GM04504 (cell line): ENCODE results near the gene PDE6G.
A peak's percentile ranks its signal among the peaks of the same experiment; 100 is the strongest.
"Not testable (repeated sequence)": the region's sequence is repeated elsewhere in the genome, so short reads cannot be mapped to it uniquely, and the experiment has no call there.

ENCODE experiments used
- DNase-seq: peaks from one replicate; pipeline ENCODE4 v3.0.0-alpha.2; 2012; ENCODE audit warnings: low read depth

PDE6G gene

DNA sequence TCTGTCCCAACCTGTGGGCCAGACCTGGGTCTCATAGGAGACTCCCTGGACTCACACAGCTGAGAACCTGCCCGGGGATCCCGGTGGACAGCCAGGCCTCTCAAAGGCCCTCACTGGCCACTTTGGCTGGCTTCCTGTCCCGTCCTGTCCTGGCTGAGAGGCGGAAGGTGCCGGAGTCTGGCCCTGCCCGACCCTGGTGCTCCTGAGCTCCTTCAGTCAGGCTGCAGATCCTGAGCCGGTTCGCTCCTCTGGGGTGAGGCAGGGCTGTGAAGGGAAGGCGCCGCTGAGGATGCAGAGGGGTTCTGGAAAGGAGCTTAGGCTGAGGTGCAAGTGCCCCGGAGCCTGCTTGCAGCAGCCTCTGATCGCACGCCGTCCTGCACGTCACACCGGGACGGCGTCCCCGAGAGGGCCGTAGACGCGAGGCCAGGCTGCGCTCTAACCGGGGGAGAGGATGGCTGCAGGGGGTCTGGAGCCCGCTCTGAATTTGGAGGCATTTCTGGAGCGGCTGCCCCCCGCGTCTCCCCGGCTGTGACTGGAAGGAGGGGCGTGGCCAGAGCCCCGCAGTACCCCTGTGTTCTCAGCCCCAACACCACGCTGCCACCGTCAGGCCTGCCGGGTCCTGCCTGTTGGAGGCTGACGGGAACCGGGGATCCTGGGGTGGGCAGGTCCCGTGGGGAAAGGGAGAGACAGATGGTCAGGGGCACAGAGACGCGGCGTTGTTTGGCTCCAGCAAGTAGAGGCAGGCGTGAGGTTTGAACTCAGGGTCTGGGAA, 31.6 kb upstream of the PDE6G start:
- no peak for DNase-seq

DNA sequence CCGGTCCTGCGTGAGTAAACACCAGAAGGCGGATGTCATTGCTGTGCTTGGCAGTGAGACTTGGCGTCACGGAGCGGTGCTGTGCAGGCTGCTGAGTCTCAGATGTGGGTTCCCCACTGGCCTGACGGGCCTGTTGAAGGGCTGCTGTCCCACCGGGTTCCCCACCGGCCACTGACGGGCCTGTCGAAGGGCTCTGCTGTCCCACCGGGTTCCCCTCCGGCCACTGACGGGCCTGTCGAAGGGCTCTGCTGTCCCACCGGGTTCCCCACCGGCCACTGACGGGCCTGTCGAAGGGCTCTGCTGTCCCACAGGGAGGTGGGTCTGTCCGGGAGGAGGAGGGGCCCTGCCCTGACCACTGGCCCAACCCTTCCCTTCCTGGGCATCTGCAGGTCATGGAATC, 30.3 kb upstream of the PDE6G start:
- DNase-seq, result no peak

DNA sequence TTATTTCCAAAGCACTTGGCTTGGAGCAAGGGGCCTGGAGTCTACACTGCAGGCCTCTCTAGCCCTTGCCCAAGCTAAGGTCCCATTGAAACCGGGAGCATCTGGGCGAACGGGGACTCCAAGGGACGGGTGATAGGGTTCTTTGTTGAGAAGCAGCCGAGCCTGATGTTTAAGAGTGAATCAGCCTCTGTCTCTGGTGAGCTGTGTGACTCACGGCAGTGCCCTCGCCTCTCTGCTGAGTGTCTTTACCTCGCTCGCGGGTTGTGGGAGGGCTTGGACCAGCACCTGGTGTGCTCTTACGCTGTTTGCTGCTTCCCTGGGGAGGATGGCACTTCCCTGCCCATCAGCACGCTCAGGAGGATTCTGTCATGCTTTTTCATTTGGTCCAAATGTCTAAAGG, 28.8 kb upstream of the PDE6G start:
- peak; percentile 45 for DNase-seq

DNA sequence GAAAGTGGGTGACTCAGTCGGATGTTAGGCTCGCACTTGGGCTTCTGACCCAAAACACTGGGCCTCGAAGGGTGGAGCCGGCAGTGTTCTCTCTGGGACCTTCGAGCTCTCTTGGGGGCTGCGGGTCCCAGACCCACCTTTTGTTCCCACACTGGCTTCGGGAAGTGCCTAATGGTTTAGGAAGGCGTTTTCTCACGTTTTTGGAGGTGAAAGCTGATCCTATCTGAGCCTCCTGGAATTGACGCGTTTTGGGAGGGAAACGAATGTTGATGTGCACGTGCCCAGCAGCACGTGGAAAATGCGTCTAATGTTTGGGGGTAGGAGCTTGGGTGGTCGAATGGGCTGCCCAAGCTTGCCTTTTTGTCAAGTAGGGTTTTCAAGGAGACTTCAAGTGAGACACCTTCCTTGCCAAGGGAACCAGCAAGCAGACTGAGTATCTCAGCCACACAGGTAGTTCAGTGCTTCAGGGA, 28.1 kb upstream of the PDE6G start:
- no peak for DNase-seq

DNA sequence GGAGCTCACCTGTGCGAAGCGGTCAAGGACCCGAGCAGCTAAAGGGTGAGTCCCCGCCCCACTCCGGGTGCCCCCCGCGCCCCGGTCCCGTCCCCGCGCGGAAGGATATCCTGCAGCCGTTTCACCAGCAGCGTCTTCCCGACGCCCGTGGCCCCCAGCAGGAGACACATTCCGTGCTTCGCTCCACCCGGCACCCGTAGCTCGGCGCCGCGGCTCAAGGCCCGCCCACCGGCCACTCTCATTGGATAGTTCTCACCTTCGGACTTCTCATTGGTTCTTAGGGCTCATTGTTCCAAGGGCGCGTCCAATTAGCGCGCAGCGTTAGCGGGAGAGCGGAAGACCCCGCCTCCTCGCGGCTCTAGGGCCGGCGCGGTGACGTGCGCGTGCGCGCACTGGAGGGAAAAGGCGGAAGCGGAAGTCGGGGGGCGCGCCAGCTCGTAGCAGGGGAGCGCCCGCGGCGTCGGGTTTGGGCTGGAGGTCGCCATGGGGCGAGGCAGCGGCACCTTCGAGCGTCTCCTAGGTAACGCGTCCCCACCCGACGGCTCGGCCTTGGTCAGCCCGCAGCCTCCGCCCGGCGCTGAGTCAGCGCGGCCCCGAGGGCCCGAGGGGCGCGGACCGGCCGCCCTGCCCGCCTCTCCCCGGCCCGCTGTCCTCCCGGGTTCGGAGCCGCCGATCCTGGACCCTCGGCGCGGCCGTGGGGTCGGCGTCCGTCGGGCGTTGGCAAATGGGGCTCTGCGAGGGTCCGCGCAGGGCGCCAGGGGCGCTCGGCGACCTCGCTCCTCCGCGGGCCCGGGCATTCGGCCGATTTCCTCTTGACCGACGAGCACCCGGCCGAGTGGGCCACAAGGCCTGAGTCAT, 27.5 kb upstream of the PDE6G start, which contains the start of the genes ARL16 and HGS:
TSS of gene ARL16 (minus strand) at position 214 of the 858 bp plus-strand sequence. CDS start at position 170, 44 bp downstream.
TSS of gene HGS (plus strand) at position 428 of the 858 bp plus-strand sequence. CDS start at position 484, 56 bp downstream.
- DNase-seq, result peak; percentile 98

DNA sequence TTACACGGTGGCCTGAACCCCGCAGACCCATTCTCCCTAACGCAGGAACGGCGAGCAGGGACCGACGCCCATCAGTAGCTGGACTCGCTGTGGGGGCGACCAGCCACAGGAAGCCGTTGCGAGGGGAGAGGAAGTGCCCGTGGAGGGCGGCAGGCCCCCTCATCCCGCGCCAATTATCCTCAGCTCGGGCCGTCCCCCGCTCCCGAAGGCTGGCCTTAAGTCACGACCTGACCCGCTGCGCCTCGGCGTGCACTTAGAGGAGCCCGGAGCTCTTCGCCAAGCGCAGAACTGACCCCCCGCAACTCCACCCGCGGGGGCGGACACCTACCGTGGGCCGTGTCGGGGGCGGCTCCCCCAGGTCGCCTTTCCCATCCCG, 26.9 kb upstream of the PDE6G start:
- no peak for DNase-seq

DNA sequence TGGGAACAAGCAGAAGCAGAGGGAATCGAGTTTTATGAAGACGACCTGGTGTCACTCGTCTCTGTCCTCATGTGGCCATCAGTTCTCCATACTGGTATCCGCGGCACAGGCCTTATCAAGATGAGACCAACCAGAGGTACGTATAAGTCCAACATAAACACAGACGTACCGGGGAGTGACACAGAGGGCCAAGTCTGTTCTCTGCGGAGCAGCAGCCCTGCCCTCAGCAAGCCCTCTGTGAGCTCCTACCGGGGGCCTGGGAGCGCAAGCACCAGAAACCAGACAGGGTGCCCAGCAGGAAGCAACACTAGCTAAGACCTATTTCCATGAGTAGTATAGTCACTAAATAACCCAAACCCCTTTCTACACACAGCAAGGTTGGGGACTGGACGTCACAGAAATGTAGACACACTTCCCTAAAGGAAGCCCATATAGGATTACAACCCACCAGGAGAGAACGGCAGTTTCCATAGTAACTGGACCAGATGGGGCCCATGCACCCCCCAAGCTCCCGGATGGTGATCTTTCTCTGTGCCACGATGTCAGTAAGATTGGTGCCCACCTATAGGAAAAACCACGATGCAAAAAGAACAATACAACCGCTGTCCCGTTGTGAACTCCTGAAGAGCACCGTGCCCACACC, 26.3 kb upstream of the PDE6G start:
- no peak for DNase-seq

DNA sequence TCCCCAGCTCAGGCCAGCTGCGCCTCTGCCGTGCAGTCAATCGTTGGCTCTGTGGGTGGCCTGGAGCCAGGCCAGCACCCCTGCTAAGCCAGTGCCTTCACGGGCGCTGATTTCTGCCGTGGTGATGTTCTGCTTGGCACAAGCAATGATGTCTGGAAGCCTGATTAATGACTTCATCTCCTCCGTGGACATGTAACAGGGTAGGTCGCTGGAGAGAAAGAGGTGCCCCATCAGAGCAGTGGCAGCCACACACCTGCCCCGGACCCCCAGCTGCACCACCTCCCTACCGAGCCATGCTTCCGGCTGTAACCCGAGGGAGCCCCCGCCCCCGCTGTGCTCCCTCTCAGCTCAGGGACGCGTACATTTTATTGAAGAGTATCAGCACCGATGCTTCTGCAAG, 25.3 kb upstream of the PDE6G start:
- no peak for DNase-seq

DNA sequence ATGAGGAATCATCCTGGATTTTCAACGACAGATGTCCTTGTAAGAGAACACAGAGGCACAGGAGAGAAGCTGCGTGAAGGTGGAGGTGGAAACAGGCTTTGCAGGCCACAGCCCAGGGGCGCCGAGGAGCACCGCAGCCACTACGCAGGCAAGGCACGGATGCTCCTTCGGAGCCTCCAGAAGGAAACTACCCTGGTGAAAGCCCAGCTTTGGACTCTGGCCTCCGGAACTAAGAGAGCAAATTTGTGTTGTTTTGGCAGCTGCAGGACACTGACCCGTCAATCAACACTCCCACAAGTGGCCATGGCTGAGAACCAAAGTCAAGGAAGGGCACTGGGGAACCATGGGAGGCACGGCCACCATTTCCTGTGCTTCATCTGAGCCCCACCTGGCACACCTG, 23.8 kb upstream of the PDE6G start:
- no peak for DNase-seq

DNA sequence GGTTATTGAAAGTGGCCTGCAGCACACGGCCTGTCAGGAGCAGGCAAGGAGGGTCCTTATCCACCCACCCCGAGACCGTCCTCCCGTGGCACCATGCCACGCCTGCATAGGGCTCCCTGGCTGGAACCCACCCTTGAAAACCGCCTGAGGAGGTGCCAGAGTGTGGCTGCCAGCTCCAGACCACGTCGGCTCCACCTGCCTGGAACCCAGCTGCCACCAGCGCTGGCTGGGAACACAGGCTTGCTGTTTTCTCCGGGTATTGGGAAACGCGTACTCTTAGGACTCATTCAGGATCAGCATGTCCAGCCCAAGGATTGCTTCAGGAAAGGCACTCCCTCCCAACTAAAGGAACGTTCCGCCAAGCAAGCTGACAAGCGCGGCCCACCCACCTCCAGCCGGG, 20.6 kb upstream of the PDE6G start:
- DNase-seq, result no peak

DNA sequence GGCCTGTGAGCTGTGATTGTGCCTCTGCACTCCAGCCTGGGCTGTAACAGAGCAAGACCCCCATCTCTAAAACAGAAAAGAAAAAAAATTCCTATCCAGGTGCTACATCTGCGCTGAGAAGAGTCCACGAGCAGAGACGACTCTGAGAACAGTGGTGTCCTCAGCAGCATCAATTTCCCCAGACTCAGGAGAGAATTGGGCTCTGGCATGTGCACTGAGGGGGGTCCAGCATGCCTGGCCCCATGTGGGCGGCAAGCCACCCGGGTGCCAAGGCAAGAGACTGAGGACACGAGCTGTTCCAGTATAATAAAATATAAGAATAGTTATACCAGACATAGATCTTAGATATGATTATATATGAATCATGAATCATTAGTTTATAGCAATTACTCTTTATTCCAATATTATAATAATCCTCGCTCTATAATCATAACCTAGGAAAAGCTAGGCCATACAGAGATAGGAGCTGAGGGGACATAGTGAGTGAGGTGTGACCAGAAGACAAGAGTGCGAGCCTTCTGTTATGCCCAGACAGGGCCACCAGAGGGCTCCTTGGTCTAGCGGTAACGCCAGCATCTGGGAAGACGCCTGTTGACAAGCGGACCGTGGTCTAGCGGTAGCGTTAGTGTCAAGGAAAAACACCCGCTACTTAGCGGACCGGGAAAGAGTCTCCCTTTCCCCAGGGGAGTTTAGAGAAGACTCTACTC, 19.3 kb upstream of the PDE6G start:
- not testable (repeated sequence) for DNase-seq

DNA sequence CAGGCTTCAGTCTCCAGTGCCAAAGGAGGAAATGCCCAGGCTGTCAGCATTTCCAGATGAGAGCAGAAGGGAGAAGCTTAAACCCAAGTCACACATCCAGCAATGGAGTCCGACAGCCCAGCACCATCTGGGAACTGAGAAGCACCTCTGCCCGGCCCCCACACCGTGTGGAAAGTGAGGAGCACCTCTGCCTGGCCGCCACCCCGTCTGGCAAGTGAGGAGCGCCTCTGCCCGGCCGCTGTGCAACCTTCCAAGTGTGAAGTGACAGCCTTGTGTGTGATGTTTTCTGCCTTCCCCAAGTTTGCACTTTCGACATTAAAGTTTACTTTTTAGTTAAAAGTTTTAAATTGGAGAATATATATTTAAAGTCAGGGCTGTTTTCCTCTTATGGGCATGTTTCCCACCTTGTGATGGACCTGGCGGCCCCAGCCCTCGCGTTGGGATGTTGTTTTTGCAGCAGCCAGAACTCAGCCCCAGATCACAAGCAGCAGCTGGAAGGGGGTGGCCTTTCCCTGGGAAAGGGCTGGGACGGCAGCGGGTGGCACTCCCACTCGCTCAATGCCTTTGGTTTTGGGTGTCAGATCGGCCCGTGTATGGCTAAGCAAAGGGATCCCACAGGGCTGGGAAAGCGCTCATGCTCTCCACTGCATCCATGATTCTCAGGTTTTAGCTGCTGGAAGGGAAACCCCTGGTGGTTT, 17.4 kb upstream of the PDE6G start:
- DNase-seq, result no peak

DNA sequence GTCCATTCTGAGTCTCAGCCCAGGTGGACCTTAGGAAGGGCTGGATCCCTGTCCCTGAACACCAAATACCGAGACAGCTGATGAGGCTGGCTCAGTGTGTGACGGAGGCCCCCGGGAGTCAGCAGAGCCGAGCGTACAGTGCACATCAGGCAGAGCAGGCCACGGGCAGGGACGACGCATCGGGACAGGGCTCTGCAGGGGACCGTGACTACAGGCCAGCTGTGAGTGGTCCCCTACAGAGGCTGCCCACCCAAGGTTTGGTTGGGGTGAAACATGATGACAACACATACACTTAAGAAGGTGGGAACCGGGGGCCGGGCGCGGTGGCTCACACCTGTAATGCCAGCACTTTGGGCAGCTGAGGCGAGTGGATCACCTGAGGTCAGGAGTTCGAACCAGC, 16.6 kb upstream of the PDE6G start:
- no peak for DNase-seq

DNA sequence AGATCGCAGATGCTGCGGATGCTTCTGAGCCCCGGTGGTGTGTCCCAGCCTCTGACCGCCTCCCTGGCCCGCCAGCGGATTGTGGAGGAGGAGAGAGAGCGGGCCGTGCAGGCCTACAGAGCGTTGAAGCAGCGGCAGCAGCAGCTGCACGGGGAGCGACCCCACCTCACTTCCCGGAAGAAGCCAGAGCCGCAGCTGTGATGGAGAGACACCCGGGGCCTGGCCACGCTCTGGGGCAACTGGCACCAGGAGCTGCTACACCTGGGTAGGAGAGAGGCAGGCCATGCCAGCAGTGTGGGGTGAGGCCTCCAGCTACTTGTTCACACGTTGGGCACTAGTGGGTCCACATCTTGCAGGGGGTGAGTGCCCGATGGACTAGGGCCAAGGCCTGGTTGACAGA, 16.2 kb upstream of the PDE6G start:
- DNase-seq, result no peak

DNA sequence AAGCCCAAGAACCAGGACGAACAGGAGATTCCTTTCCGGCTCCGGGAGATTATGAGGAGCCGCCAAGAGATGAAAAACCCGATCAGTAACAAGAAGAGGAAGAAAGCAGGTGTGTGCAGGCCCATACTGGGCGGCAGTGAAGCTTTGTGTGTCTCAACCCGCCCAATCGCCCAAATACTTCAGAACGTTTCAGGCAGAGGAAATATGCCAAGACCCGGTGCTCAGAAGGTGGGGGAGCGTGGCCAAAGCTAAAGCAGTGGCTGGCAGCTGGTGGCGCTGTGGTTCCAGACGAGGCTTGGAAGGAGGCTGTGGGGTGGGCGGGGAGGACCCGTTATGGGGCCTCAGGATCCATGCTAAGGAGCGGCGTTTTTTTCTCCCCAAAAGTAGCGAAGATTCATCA, 11.4 kb upstream of the PDE6G start:
- no peak for DNase-seq

DNA sequence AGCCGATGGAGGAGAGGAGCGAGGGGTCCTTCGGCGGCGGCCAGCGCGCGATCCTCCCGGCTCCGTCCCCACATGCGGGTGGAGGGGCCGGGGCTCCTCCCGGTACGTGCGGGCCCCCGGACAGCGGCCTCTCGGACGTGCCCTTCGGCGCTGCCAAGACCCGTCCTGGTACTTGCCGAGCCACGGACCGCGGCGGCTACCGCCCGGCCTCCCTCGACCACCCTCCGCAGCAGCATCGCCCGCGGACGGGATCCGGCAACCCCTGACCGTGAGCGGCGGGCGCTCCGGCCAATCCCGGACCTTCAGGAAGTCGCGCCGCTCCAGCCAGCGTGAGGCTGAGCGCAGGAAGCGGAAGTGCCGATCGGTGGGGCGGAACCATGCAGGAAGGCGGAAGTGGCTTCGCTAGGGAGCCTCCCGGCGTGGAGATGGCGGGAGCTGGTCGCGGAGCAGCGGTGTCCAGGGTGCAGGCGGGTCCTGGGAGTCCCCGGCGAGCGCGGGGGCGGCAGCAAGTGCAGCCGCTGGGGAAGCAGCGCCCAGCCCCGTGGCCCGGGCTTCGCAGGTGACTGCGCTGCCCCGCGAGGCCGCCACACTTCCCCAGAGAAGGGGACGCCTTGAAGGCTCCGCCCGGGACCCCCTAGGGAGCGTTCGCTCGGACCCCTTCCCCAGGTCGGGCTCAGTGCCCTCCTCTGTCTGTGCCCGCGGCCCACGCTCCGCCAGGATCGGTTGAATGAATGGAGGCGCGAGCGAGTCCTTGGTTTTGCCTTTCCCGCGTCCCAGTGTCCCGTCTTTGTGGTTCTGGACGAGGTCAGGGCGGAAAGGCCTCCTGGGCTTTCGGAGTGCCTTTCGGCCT, 10.2 kb upstream of the PDE6G start, which contains the start of the genes CCDC137 and OXLD1:
TSS of gene CCDC137 (plus strand) at position 396 of the 850 bp plus-strand sequence. CDS start at position 426, 30 bp downstream.
TSS of gene OXLD1 (minus strand) at position 264 of the 850 bp plus-strand sequence. CDS start at position 236, 28 bp downstream.
- peak; percentile 89 for DNase-seq

DNA sequence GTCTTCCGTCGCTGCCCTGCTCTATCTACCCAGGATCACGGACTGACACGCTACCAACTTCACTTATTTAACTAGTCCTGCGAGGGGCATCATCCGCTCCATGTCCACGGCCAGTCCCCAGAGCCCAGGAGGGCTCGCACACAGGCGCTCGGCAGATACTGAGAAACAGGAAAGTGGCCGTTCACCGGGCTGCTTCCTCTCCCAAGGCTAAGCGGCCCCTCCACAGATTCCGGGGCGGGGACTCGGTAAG, 9.7 kb upstream of the PDE6G start:
- no peak for DNase-seq

DNA sequence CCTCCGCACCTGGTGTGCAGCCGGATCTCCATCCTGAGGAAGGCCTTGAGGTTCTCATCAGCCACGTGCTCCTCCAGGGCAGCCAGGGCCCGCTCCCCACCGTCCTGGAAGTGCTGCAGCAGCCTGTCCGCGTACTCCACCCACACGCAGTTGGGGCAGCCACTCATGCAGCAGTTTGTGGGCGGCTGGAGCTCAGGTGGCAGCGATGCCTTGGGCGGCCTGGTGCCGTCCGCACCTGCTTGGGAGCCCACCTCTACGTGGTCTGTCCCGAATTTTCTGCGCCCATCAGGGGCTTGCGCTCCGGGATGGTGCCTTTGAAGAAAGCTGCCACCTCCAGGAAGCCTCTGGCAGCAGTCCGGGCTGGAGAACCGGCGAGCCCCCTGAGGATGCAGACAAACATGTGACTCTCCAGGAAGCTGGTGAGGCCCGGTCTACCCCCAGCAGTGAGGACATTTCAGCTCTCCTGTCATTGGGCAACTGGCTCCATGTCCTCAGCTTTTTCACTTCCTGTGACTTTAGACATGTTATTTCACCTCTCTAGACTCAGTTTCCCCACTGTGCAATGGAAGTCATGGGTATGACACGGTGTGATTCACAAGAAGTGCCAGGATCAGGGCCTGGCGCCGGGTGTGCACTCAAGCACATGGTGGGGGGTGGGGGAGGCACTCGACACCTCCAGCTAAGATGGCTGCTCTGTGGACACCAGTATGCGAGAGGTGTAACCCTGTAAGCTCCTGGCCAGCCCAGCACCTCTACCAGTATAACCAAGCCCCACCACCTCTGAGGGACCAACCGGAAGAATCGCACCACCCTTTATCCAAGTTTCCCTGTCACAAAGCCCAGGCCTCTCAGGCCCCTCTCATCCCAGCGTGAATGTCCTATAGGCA, 9.1 kb upstream of the PDE6G start:
- DNase-seq, result no peak

DNA sequence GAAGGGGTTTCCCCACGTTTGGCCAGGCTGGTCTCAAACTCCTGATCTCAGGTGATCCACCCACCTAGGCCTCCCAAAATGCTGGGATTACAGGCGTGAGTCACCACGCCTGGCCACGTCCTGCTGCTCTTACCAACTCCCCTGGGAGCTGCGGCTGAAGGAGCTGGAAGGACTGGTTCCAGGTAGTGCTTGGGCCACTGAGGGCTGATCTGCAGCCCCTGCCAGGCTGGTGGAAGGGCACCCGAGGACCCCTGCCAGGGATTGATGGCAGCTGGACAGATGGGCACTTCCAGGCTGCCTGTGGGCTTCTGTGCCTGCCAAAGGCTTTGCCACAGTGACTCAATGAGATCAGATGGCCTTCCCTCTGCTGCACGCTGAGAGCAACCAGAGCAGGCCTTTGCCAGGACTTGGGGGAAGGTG, 7.7 kb upstream of the PDE6G start:
- no peak for DNase-seq
